Trophoblast cell (in vitro differentiated cells and primary cell): ENCODE measurements around the gene NAV3.

Experiments
- DNase-seq, 2 donors: peaks; one replicate each; pipeline ENCODE4 v3.0.0-alpha.2; 2016
- H2AFZ ChIP-seq: 2 replicates; pipeline ENCODE4 v1.6.1; 2013; ENCODE audit warnings: low read length, moderate library complexity, mild to moderate bottlenecking; ENCODE audit not compliant: insufficient read depth, poor library complexity
- H2AK5ac ChIP-seq: 2 replicates; pipeline ENCODE4 v1.6.1; 2013; ENCODE audit warnings: mild to moderate bottlenecking, low read length
- H2BK120ac ChIP-seq: 2 replicates; pipeline ENCODE4 v1.6.1; 2013; ENCODE audit warnings: low read length, mild to moderate bottlenecking, moderate library complexity; ENCODE audit not compliant: insufficient read depth, poor library complexity
- H2BK12ac ChIP-seq: 2 replicates; pipeline ENCODE4 v1.6.1; 2013; ENCODE audit warnings: mild to moderate bottlenecking, low read length, moderate library complexity
- H2BK5ac ChIP-seq: 2 replicates; pipeline ENCODE4 v1.6.1; 2013; ENCODE audit warnings: low read length, low read depth, moderate library complexity, mild to moderate bottlenecking; ENCODE audit not compliant: poor library complexity
- H3K14ac ChIP-seq: 2 replicates; pipeline ENCODE4 v1.6.1; 2013; ENCODE audit warnings: mild to moderate bottlenecking, low read length
- H3K18ac ChIP-seq: 2 replicates; pipeline ENCODE4 v1.6.1; 2013; ENCODE audit warnings: mild to moderate bottlenecking, low read length
- H3K23ac ChIP-seq: 2 replicates; pipeline ENCODE4 v1.6.1; 2013; ENCODE audit warnings: low read length
- H3K27ac ChIP-seq: 2 replicates; pipeline ENCODE4 v1.5.1; 2013; ENCODE audit warnings: low read depth, mild to moderate bottlenecking, inconsistent platforms, low read length, moderate library complexity
- H3K27me3 ChIP-seq: 2 replicates; pipeline ENCODE4 v1.6.1; 2013; ENCODE audit warnings: inconsistent platforms, mild to moderate bottlenecking, low read length, moderate library complexity; ENCODE audit not compliant: insufficient read depth
- H3K36me3 ChIP-seq, 2 experiments: 1 replicate in 1 of 2; 2 replicates in 1 of 2; pipeline ENCODE4 v1.6.1; 2013; ENCODE audit warnings: low read length in 2 of 2, mild to moderate bottlenecking in 2 of 2, moderate library complexity in 1 of 2; ENCODE audit not compliant: insufficient read depth in 2 of 2, control insufficient read depth in 1 of 2
- H3K4ac ChIP-seq: 2 replicates; pipeline ENCODE4 v1.6.1; 2013; ENCODE audit warnings: low read depth, mild to moderate bottlenecking, low read length, moderate library complexity
- H3K4me1 ChIP-seq, 2 experiments: 1 replicate in 1 of 2; 2 replicates in 1 of 2; pipeline ENCODE4 v1.6.1; 2013; ENCODE audit warnings: low read length in 2 of 2, mild to moderate bottlenecking in 2 of 2, moderate library complexity in 1 of 2; ENCODE audit not compliant: insufficient read depth in 2 of 2, control insufficient read depth in 1 of 2
- H3K4me2 ChIP-seq: 2 replicates; pipeline ENCODE4 v1.6.1; 2013; ENCODE audit warnings: inconsistent platforms, mild to moderate bottlenecking, low read length, moderate library complexity
- H3K4me3 ChIP-seq: 2 replicates; pipeline ENCODE4 v1.5.1; 2013; ENCODE audit warnings: mild to moderate bottlenecking, low read depth, low read length, inconsistent platforms
- H3K79me1 ChIP-seq: one replicate; pipeline ENCODE4 v1.6.1; 2013; ENCODE audit warnings: low read length
- H3K79me2 ChIP-seq: 2 replicates; pipeline ENCODE4 v1.6.1; 2013; ENCODE audit warnings: low read length, mild to moderate bottlenecking; ENCODE audit not compliant: control insufficient read depth, insufficient read depth, poor library complexity
- H3K9ac ChIP-seq: 2 replicates; pipeline ENCODE4 v1.6.1; 2013; ENCODE audit warnings: mild to moderate bottlenecking, low read length
- H3K9me3 ChIP-seq: 2 replicates; pipeline ENCODE4 v1.6.1; 2013; ENCODE audit warnings: low read depth, mild to moderate bottlenecking, control low read depth, inconsistent platforms, low read length; ENCODE audit not compliant: insufficient read depth
- H4K12ac ChIP-seq: 2 replicates; pipeline ENCODE4 v1.6.1; 2013; ENCODE audit warnings: low read depth, mild to moderate bottlenecking, low read length, moderate library complexity
- H4K8ac ChIP-seq: 2 replicates; pipeline ENCODE4 v1.6.1; 2013; ENCODE audit warnings: low read depth, mild to moderate bottlenecking, low read length, moderate library complexity
- H4K91ac ChIP-seq: one replicate; pipeline ENCODE4 v1.6.1; 2013; ENCODE audit warnings: low read depth, mild to moderate bottlenecking, low read length, moderate library complexity
- WGBS: extraction: QIAGEN DNeasy Blood & Tissue Kit; methylation state at CpG from one replicate; pipeline ENCODE4 v1.1.7; 2013; ENCODE audit warnings: missing lambda C conversion rate; ENCODE audit not compliant: insufficient read length, insufficient coverage; ENCODE audit errors: extremely low coverage; 5-methylcytosine and 5-hydroxymethylcytosine counted together

Gene NAV3

DNA sequence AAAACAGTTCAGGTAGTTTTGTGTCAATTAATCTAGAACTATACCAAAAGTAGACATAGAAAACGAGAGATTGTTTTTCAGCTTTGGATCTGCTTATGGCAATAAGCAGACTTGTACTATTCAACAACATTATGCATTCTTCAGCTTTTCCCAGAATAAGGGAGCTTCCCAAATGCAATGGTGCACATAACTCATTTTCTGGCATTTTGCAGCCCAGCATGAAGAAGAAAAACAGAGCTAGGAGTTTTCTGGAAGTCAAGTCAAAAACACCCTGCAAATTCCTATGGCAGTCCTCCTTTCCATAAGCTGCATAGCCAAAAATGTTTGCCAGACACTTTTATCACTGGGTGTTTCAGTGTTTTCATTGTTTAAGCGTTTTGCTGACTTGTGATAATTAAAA lies 314.7 kb downstream of the NAV3 start:
- no peaks in the 10 kb centered on the region for H3K36me3 ChIP-seq
- H3K9me3 ChIP-seq, result no peaks in the 10 kb centered on the region
- H2BK12ac ChIP-seq, result no peak overlapping the region
- H4K91ac ChIP-seq, result no peak overlapping the region
- no peak overlapping the region for H3K4ac ChIP-seq
- no peak overlapping the region for H2AK5ac ChIP-seq
- H4K12ac ChIP-seq, result no peak overlapping the region
- H3K79me1 ChIP-seq, result no peaks in the 10 kb centered on the region
- H3K27ac ChIP-seq, result no peak overlapping the region
- H4K8ac ChIP-seq, result no peak overlapping the region
- no peak overlapping the region for H3K4me2 ChIP-seq
- H3K4me3 ChIP-seq, result no peak overlapping the region
- H3K79me2 ChIP-seq, result no peaks in the 10 kb centered on the region
- no peaks in the 10 kb centered on the region for H3K27me3 ChIP-seq
- H3K9ac ChIP-seq, result no peak overlapping the region
- H2AFZ ChIP-seq, result no peak overlapping the region
- no peak for DNase-seq
- no peak overlapping the region for H3K18ac ChIP-seq
- WGBS, result no CpG with 5 or more reads among the region's 2 CpGs
- no peak overlapping the region for H2BK120ac ChIP-seq
- H3K4me1 ChIP-seq, result no peaks in the 10 kb centered on the region
- H3K23ac ChIP-seq, result no peak overlapping the region
- no peak overlapping the region for H3K14ac ChIP-seq
- no peak overlapping the region for H2BK5ac ChIP-seq

DNA sequence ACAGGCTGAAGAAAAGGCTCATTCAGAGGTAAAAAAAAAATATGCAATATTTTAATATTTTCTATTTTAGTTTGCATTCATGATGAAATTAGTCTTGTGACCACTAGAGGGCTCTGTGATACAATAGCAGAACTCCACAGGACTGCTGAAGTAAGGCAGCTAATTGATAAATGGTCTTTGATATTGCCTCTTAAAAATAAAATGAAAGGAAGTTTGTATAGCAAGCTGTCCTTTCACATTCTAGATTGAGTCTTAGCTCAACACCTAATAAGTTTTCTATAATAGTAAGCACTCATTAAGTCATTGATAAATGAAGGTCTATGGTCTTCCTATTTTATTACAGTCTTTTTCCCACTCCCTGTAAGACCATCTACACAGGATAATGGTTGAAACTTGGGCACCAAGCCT lies 315.7 kb downstream of the NAV3 start:
- Histone ChIP-seq H3K14ac (no peak overlapping the region), H3K18ac (no peak overlapping the region), H3K23ac (no peak overlapping the region), H3K4me2 (no peak overlapping the region), H3K27me3 (no peaks in the 10 kb centered on the region), H3K4me3 (no peak overlapping the region), H2AFZ (no peak overlapping the region), H3K27ac (no peak overlapping the region), H2BK120ac (no peak overlapping the region), H3K4me1 (no peaks in the 10 kb centered on the region), H3K36me3 (no peaks in the 10 kb centered on the region), H2BK5ac (no peak overlapping the region), H3K4ac (no peak overlapping the region), H3K9ac (no peak overlapping the region), H3K79me2 (no peaks in the 10 kb centered on the region), H3K79me1 (no peaks in the 10 kb centered on the region), H4K8ac (no peak overlapping the region), H3K9me3 (no peaks in the 10 kb centered on the region), H2AK5ac (no peak overlapping the region), H4K12ac (no peak overlapping the region), H4K91ac (no peak overlapping the region), H2BK12ac (no peak overlapping the region)
- DNase-seq, result peak in 1 of 2 donors; percentile 48

DNA sequence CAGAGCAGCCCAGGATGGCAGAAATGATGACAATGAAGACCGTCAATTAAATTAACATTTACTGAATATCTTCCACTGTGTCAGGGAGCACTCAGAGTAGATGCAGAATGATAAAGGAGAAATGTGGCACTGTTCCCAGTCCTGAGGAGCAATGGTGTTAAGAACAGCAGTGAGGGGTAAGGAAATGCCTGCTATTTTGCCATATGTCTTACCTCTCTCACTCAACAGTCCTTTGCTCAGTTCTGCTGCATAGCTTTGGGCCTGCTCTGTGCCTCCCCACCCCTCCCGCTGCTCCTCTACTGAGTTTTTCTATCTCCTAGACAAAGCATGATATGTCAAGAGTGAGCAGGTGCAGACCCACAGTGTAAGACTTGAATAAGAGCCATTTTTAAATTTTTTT lies 318.8 kb downstream of the NAV3 start:
- no peak for DNase-seq
- Histone ChIP-seq H3K4me1 (no peaks in the 10 kb centered on the region), H4K8ac (no peak overlapping the region), H2BK120ac (no peak overlapping the region), H3K27me3 (no peaks in the 10 kb centered on the region), H2BK12ac (no peak overlapping the region), H4K91ac (no peak overlapping the region), H3K14ac (no peak overlapping the region), H3K23ac (no peak overlapping the region), H3K4me2 (no peak overlapping the region), H3K4me3 (no peak overlapping the region), H3K9me3 (no peaks in the 10 kb centered on the region), H3K27ac (no peak overlapping the region), H2BK5ac (no peak overlapping the region), H3K79me2 (no peaks in the 10 kb centered on the region), H3K36me3 (no peaks in the 10 kb centered on the region), H2AFZ (no peak overlapping the region), H3K9ac (no peak overlapping the region), H2AK5ac (no peak overlapping the region), H3K18ac (no peak overlapping the region), H3K4ac (no peak overlapping the region), H3K79me1 (no peaks in the 10 kb centered on the region), H4K12ac (no peak overlapping the region)
- WGBS, result no CpG with 5 or more reads among the region's 2 CpGs

DNA sequence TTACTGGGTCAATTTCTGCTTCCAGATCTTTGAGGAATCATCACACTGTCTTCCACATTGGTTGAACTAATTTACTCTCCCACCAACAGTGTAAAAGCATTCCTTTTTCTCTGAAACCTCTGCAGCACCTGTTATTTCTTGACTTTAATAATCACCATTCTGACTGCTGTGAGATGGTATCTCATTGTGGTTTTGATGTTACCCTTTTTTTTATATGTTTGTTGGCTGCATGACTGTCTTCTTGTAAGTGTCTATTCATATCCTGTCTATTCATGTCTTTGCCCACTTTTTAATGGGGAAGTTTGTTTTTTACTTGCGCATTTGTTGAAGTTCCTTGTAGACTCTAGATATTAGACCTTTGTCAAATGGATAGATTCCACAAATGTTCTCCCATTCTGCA lies 324.9 kb downstream of the NAV3 start:
- Histone ChIP-seq H3K14ac (no peak overlapping the region), H3K79me2 (no peaks in the 10 kb centered on the region), H3K4me1 (no peaks in the 10 kb centered on the region), H2AFZ (no peak overlapping the region), H3K27ac (no peak overlapping the region), H2BK120ac (no peak overlapping the region), H4K12ac (no peak overlapping the region), H2BK5ac (no peak overlapping the region), H3K4ac (no peak overlapping the region), H3K36me3 (no peaks in the 10 kb centered on the region), H4K91ac (no peak overlapping the region), H3K27me3 (no peaks in the 10 kb centered on the region), H3K4me2 (no peak overlapping the region), H2AK5ac (no peak overlapping the region), H2BK12ac (no peak overlapping the region), H4K8ac (no peak overlapping the region), H3K4me3 (no peak overlapping the region), H3K9me3 (no peaks in the 10 kb centered on the region), H3K23ac (no peak overlapping the region), H3K18ac (no peak overlapping the region), H3K79me1 (no peaks in the 10 kb centered on the region), H3K9ac (no peak overlapping the region)
- DNase-seq, result no peak
- no CpG with 5 or more reads among the region's 1 CpG for WGBS

DNA sequence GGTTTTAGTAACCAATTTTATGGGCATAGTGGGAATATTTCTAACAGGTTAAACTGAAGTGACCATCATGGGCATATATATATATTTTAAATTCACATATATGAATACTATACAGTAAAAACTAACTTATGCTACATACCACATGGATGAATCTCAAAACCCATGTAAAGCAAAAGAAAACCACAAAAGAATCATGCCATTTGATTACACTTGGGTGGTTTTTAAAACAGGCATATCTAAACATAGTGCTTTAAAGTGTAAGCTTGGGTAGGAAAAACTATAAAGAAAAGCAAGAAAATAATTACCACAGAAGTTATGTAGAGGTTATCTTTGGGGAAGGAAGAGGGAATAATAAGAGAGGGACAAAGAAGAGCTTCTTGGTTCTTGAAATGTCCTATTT lies 326.1 kb downstream of the NAV3 start:
- no peak overlapping the region for H2AFZ ChIP-seq
- no peaks in the 10 kb centered on the region for H3K36me3 ChIP-seq

More for the DNA sequence above, 326.1 kb downstream of the NAV3 start:
- H3K4me1 ChIP-seq, result no peaks in the 10 kb centered on the region
- no peak overlapping the region for H2BK12ac ChIP-seq
- H2BK5ac ChIP-seq, result no peak overlapping the region
- no peak overlapping the region for H3K4me2 ChIP-seq
- no peak overlapping the region for H3K14ac ChIP-seq
- no peak overlapping the region for H2AK5ac ChIP-seq
- no peak overlapping the region for H4K91ac ChIP-seq
- no peaks in the 10 kb centered on the region for H3K79me2 ChIP-seq
- H3K9ac ChIP-seq, result no peak overlapping the region
- H3K4ac ChIP-seq, result no peak overlapping the region
- no peak overlapping the region for H3K4me3 ChIP-seq
- H3K18ac ChIP-seq, result no peak overlapping the region
- DNase-seq, result no peak
- H3K27ac ChIP-seq, result no peak overlapping the region
- H2BK120ac ChIP-seq, result no peak overlapping the region
- no peaks in the 10 kb centered on the region for H3K79me1 ChIP-seq
- H3K9me3 ChIP-seq, result no peaks in the 10 kb centered on the region
- H4K12ac ChIP-seq, result no peak overlapping the region
- no peak overlapping the region for H3K23ac ChIP-seq
- H3K27me3 ChIP-seq, result no peaks in the 10 kb centered on the region
- no peak overlapping the region for H4K8ac ChIP-seq
